Pancreas (tissue), 10 donors: ENCODE data around the gene DHX58. TPM values are rescaled to one million over a fixed set of nuclear protein-coding genes. Genes with fewer than 3 reads are reported as not detected.

Experiments
- ATAC-seq, 4 donors: fragments of 200-7000 bp; cut with Tn5 transposase; one replicate each; pipeline versions ENCODE4 v1.8.0 to v1.9.1; 2020; ENCODE audit warnings: mild to moderate bottlenecking in 4 of 4, moderate library complexity in 4 of 4
- DNase-seq, 6 donors: peaks; one replicate each; pipeline ENCODE4 v3.0.0-alpha.2; 2020
- FAIRE-seq: peaks from 2 replicates; lab custom pipeline; 2012; peaks lifted over from hg19 to GRCh38; lab: Jason Lieb, UNC
- H3K27ac ChIP-seq, 4 donors: fragments of 200-600 bp; sonication (generic); 1 replicate in 3 of 4; 2 replicates in 1 of 4; pipeline versions ENCODE4 v1.5.0 to v1.8.0; 2020
- H3K27me3 ChIP-seq, 4 donors: fragments of 200-600 bp; one replicate each; pipeline ENCODE4 v1.8.0; 2021
- H3K36me3 ChIP-seq, 3 donors: fragments of 200-600 bp; sonication (generic) in 1 of 3; one replicate each; pipeline versions ENCODE4 v1.5.0 to v1.8.0; 2020 to 2021
- H3K4me1 ChIP-seq, 3 donors: fragments of 200-600 bp; one replicate each; pipeline ENCODE4 v1.8.0; 2021
- H3K4me3 ChIP-seq, 4 donors: fragments of 200-600 bp; sonication (generic) in 2 of 4; one replicate each; pipeline versions ENCODE4 v1.5.0 to v1.8.0; 2020 to 2021
- H3K9me3 ChIP-seq, 4 donors: fragments of 200-600 bp; one replicate each; pipeline ENCODE4 v1.8.0; 2021
- WGBS, 2 donors: extraction: QIAGEN DNeasy Blood & Tissue Kit; methylation state at CpG; one replicate each; pipeline ENCODE4 v1.1.7; 2013; 5-methylcytosine and 5-hydroxymethylcytosine counted together
- intact Hi-C, 3 donors: fragments of 100-400 bp; cut with DNase I; formaldehyde crosslinking; loops; one replicate each; pipeline versions ENCODE4 v1.11.1 to v1.14.2; 2022
- polyA plus RNA-seq, 2 donors: library from polyadenylated mRNA; stranded (reverse); fragments of 200-250 nt; gene quantifications; one replicate each; pipeline ENCODE4 v1.2.3, GENCODE V29; 2013
- total RNA-seq, 6 donors: library from RNA; stranded (reverse); fragmentation: NEBNext Ultra II Directional in 4 of 6; extraction: Animal tissue kit (Norgen Biotek cat#: 25700) in 4 of 6; gene quantifications; one replicate each; pipeline versions ENCODE4 v1.2.1 to v1.2.4, GENCODE V29; 2021 to 2023
- TF ChIP-seq, protein P1 (sequence below), 4 donors: fragments of 200-600 bp; sonication (generic) in 3 of 4; IDR thresholded peaks; one replicate each; pipeline versions ENCODE4 v1.5.0 to v1.8.0; 2021; ENCODE audit warnings: antibody characterized with exemption in 4 of 4
- donor health status: healthy with polysubstance abuse.
- donor health status: DM: no; HTN: no; CAD: no; lungs with moderate emphysema.
- donor health status: DM: no; HTN: no; CAD: no.
- donor health status: control.
- donor health status: control.
- donor health status: Bipolar disorder and iron deficiency.
- donor health status: DM: yes; HTN: yes; CAD: no.
- donor health status: DM: no; HTN: no; CAD: no.
- donor health status: DM: no; HTN: no; CAD: no.
- donor health status: DM: yes; HTN: yes; CAD: no.

Gene DHX58
- total and polyA plus RNA-seq, 8 donors, result 3.7 to 22.8 (median 6.8) TPM

DNA sequence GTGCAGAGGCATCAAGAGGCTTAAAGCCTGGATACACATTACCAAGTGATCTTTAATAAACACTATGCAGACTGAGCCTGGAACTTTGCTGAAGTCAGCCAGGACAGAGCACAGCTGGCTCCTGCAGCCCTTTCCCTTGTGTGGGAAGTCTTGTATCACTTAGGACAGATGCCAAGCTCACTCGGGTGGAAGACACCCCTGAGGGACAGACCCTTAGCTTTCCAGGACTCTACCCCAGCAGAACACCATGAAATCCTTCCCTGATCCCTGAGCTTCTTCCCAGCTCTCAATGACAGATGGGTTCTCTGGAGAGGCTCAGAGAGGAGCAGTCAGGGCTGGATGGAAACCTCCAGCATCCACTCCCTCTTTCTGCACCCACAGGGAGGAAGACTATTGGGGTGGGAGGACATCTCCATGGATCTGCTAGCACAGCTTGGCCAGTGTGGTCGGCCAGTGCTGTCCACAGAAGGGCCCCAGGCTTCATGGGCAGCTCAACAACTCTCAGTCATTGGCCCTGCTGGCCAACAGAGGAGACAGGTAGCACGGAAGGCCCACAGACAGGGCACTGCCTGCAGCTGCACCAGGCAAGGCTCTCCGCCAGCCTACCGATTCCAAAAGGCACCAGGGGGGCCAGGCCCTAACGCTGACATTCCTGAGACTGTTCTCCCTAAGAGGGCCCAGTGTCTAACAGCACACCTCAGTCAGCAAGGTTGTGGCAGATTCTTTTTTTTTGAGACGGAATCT lies 26.4 kb upstream of the DHX58 start:
- H3K9me3 ChIP-seq, result no peaks in the 10 kb centered on the region
- TF ChIP-seq, protein P1, sequence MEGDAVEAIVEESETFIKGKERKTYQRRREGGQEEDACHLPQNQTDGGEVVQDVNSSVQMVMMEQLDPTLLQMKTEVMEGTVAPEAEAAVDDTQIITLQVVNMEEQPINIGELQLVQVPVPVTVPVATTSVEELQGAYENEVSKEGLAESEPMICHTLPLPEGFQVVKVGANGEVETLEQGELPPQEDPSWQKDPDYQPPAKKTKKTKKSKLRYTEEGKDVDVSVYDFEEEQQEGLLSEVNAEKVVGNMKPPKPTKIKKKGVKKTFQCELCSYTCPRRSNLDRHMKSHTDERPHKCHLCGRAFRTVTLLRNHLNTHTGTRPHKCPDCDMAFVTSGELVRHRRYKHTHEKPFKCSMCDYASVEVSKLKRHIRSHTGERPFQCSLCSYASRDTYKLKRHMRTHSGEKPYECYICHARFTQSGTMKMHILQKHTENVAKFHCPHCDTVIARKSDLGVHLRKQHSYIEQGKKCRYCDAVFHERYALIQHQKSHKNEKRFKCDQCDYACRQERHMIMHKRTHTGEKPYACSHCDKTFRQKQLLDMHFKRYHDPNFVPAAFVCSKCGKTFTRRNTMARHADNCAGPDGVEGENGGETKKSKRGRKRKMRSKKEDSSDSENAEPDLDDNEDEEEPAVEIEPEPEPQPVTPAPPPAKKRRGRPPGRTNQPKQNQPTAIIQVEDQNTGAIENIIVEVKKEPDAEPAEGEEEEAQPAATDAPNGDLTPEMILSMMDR (IDR thresholded peaks at IDR 0.05), result no peak
- no peak for FAIRE-seq
- no peaks in the 10 kb centered on the region for H3K36me3 ChIP-seq
- H3K4me1 ChIP-seq, result peaks cover 36 to 46% (median 46%) of the 10 kb centered on the region in 3 donors
- no peaks in the 10 kb centered on the region for H3K27me3 ChIP-seq
- H3K27ac ChIP-seq, result peak overlapping the region in 2 of 4 donors; percentile 4 to 33
- 36 to 50% methylated on average over 7 of the region's 7 CpGs for WGBS, 2 donors
- ATAC-seq, result no peak
- no peak for DNase-seq
- no peak overlapping the region for H3K4me3 ChIP-seq
- intact Hi-C loops, result no loop called here

DNA sequence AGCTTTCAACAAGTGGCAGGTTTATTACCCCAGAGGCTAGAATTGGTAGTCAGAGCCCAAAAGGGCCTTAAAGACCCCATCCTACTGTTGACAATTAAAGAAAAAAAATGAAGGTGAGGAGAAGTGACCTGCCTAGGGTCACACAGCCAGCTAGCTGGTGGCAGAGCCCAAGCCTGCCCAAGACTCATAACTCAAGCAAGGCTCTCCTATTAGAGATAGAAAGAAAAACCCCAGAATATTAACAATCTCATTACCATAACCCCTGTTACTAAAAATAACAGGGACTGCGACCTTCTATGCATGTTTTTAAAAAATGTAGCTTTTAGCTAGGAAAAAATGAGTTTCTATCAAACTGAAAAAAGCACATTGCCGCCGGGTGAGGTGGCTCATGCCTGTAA lies 24.1 kb upstream of the DHX58 start:
- H3K36me3 ChIP-seq, result no peaks in the 10 kb centered on the region
- DNase-seq, result no peak
- no peaks in the 10 kb centered on the region for H3K27me3 ChIP-seq
- no peak for ATAC-seq
- 19 to 30% methylated on average over 3 of the region's 3 CpGs for WGBS, 2 donors
- no peak for FAIRE-seq
- TF ChIP-seq, protein P1 (IDR thresholded peaks at IDR 0.05), result no peak
- H3K9me3 ChIP-seq, result no peaks in the 10 kb centered on the region
- peak overlapping the region; percentile 65 to 97 (median 92) for H3K27ac ChIP-seq
- H3K4me3 ChIP-seq, result peak overlapping the region in 3 of 4 donors; percentile 11 to 36 (median 31)
- intact Hi-C loops, result no loop called here
- peaks cover 45 to 64% (median 51%) of the 10 kb centered on the region in 3 donors for H3K4me1 ChIP-seq

DNA sequence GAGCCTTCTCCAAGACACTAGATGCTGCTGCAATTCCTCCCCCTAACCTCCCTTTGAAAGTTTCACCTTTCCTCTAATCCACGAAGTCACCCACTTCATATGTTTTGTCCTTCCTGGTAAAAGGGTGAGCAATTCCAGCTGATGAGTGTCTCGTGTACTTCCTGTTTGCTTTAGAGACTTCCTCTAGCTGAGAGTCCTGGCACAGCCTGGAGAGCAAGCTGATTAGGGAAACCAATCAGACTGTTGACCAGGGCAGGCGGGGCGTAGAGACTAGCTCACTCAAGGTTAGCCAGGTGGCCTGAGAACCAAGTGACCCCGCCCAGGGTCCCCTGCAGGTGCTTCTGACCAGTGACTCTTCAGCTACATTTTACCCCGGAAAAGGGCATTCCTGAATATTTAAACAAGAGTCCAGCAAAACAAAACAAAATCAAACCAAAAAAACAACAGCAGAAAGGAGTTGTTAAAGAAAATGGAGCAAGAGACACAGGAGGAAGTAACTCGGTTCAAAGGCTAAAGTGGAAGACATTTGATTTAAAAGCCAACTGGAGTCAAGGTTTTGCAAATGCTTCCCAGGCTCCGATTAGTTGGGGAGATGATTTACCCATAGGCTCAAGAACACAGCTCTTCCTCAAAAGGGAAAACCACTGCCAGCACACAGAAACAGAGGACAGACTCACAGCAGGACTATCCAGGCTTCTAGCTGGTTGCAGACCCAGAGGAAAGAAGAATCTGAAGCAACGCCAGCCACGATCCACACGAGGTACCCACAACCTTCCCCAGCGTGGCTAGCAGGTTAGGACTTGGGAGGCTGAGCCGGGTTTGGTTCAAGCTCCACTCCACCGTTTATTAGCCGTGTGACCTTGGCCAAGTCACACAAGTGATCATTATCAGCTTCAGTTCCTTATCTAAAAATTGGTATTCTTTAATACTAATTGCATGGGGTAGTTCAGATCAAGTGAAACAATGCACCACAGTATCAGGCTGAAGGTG lies 23.4 kb upstream of the DHX58 start:
- peak; percentile 82 to 93 (median 92) for DNase-seq
- TF ChIP-seq, protein P1 (IDR thresholded peaks at IDR 0.05), result no peak

DNA sequence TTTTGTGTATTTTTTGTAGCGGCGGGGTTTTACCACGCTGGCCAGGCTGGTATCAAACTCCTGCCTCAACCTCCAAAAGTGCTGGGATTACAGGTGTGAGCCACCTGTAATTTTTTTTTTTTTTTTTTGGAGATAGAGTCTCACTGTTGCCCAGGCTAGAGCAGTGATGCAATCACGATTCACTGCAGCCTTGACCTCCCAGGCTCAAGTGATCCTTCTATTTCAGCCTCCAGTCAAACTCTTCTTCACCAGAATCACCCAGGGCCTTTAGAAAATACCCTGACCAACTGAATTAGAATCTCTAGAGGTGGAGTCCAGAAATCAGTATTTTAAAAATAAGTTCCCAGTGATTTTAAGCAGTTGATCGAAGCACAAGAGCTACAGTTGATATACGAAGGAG lies 22.6 kb upstream of the DHX58 start:
- no peaks in the 10 kb centered on the region for H3K27me3 ChIP-seq
- ATAC-seq, result no peak
- intact Hi-C loops, result no loop called here
- 50 to 52% methylated on average over 6 of the region's 6 CpGs for WGBS, 2 donors
- TF ChIP-seq, protein P1 (IDR thresholded peaks at IDR 0.05), result no peak
- H3K4me1 ChIP-seq, result peaks cover 45 to 71% (median 51%) of the 10 kb centered on the region in 3 donors
- H3K27ac ChIP-seq, result peak overlapping the region; percentile 78 to 97 (median 92)
- FAIRE-seq, result no peak
- no peaks in the 10 kb centered on the region for H3K9me3 ChIP-seq
- no peaks in the 10 kb centered on the region for H3K36me3 ChIP-seq
- DNase-seq, result no peak
- peak overlapping the region in 2 of 4 donors; percentile 31 to 36 for H3K4me3 ChIP-seq

More for the DNA sequence above, 23.4 kb upstream of the DHX58 start:
- 5 to 6% methylated on average over 15 of the region's 15 CpGs for WGBS, 2 donors
- Histone ChIP-seq H3K27ac (peak overlapping the region; percentile 78 to 97 (median 92)), H3K4me3 (peak overlapping the region in 3 of 4 donors; percentile 11 to 36 (median 31)), H3K27me3 (no peaks in the 10 kb centered on the region), H3K9me3 (no peaks in the 10 kb centered on the region), H3K36me3 (no peaks in the 10 kb centered on the region), H3K4me1 (peaks cover 45 to 66% (median 51%) of the 10 kb centered on the region in 3 donors)
- ATAC-seq (peak; percentile 83 to 91 (median 88)), FAIRE-seq (peak; percentile 34)
- intact Hi-C loops, result no loop called here
